ENCODE results near the gene KDM1B.

Gene KDM1B

GRCh38 chr6:18234564-18234963, 79.3 kb downstream of the KDM1B start:
- DNase-seq (ENCODE audit: low spot score): no peak

- no peak for DNase-seq (ENCODE audit: low spot score)
These were observed 80.3 kb downstream of the KDM1B start for GRCh38 chr6:18235524-18235923.

DNA sequence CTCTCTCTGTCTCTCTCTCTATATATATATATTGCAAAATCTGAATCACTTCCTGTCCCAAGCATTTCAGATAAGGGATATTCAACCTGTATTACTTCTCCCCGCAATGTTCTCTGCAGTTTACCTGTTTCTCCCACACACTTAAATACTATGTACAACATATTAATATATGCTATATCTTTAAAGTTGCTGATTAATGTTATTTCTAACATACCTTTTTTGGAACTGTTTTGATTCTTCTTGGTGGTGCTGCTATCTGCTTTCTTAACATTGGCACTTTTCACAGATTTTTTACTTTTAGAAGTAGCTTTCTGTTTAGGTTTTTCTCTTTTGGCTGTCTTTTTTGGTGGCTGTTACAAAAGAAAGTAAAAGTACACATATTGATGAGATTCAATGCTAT, 81.9 kb downstream of the KDM1B start:
- DNase-seq (ENCODE audit: low spot score): no peak

- DNase-seq (ENCODE audit: low spot score): no peak
These were observed 85.0 kb downstream of the KDM1B start for GRCh38 chr6:18240230-18240629.

- DNase-seq (ENCODE audit: low spot score): no peak
These were observed 86.2 kb downstream of the KDM1B start for GRCh38 chr6:18241208-18242038.

DNA sequence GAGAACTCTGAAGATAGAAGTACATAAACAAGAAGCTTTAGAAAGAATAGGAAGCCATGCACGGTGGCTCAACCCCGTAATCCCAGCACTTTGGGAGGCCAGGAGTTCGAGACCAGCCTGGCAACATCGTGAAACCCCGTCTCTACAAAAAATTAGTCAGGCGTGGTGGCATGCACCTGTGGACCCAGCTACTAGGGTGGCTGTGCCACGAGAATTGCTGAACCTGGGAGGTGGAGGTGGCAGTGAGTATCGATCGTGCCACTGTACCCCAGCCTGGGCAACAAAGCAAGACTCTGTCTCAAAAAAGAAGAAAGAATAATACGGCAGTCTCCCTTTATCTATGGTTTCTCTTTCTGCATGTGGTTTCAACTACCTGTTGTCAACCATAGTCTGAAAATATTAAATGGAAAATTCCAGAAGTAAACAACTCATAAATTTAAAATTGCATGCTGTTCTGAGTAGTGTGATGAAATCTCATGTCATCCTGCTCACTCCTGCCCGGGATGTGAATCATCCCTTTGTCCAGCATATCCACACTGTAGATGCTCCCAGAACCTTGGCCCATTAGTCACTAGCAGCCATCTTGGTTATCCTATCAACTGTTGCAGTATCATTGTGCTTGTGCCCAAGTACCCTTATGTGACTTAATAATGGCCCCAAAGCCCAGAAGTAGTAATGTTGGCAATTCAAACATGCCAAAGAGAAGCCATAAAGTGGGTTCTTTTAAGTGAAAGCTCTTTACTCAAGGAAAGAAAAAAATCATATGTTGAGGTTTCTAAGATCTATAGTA, 87.0 kb downstream of the KDM1B start:
- DNase-seq (ENCODE audit: low spot score): no peak

DNA sequence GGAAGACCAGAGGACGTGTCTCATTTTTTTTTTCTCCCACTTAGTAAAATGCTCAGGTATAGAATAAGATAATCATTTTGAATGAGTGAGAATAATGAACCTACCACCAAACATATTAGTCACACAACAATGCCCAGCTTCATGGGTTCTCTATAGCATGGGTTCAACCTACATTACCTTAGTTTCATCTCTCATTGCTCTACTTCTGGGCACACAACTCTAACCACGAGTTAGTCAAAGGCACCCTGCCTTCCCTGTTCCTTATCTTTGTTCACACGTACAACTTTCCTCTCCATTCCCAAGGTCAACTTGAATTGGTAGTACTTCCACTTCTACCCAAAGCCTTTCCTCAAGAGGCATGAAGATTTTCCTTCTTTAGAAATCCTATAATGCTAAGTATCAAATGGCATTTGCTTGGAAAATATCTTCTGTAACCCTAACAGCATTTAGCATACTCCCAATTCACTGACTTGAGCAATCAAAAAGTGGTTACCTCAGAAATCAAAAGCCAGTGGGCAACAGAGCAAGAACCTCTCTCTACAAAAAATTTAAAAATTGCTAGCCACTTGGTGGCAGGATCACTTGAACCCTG, 88.2 kb downstream of the KDM1B start:
- no peak for DNase-seq (ENCODE audit: low spot score)

GRCh38 chr6:18244251-18244650, 89.0 kb downstream of the KDM1B start:
- no peak for DNase-seq (ENCODE audit: low spot score)

DNA sequence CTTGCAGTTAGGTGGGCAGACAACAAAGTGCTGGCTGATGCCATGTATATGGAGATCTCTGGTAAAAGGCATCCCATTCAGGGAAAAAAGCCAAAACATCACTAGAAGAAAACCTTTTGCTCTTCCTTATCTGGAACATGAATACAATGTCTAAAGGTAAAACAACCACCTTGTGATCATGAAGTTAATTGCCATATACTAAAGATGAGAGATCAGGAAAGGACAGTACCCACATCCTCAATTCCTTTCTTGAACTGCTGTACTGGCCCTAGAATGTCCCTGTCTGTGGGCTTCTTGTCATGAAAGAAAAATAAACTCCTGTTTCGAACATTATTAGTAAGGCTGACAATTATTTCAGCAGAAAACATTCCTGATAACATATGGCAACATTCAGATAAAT, 89.9 kb downstream of the KDM1B start:
- no peak for DNase-seq (ENCODE audit: low spot score)

DNA sequence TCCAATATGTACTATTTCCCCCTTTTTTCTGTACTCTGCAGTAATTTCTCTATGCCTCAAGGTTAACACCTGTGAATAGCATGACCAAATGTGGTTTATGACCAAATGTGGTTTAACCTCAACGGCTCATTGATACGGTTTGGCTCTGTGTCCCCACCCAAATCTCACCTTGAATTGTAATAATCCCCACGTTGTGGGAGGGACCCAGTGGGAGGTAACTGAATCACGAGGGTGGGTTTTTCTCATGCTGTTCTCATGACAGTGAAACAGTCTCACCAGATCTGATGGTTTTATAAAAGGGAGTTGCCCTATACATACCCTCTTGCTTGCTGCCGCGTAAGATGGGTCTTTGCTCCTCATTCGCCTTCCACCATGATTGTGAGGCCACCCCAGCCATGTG, 90.4 kb downstream of the KDM1B start:
- no peak for DNase-seq (ENCODE audit: low spot score)

DNA sequence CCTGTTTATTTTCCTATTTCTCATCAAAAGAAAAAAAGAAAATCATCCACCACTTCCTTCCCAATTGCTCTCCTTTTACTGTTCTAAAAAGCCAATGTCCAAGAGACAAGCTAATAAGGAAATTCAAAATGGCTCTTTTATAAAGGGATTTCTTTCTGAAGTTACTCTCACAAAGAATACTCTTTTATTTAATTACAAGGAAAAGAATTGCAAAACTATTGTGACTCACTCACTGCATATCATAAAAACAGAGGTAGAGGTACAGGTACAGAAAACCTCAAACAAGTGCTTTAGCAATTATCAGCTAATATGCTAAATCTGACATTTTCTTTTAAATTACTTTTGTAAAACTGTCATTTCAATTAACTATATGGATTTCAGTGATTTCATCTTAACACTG, 91.0 kb downstream of the KDM1B start:
- no peak for DNase-seq (ENCODE audit: low spot score)

GRCh38 chr6:18247002-18247401, 91.8 kb downstream of the KDM1B start:
- DNase-seq (ENCODE audit: low spot score): no peak

- no peak for DNase-seq (ENCODE audit: low spot score)
These were observed 93.5 kb downstream of the KDM1B start for GRCh38 chr6:18248698-18249097.

DNA sequence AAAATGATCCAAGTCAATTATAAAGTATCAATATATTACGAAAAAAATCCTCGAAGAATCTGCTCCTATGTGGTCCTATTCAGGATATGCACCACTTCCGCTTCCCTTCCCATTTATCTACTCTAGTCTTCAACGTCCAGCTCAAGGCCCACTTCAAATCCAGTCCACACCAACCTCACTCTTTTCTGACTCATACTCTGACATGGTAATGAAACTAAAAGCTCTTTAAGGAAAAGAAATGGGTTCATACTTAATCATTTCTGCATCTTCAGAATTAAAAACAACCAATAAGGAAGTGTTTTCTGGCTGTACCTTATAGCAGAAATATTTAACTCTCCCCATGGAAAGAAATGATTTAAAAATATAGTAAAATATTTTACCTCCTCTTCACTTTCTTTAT, 94.0 kb downstream of the KDM1B start:
- DNase-seq (ENCODE audit: low spot score): no peak

DNA sequence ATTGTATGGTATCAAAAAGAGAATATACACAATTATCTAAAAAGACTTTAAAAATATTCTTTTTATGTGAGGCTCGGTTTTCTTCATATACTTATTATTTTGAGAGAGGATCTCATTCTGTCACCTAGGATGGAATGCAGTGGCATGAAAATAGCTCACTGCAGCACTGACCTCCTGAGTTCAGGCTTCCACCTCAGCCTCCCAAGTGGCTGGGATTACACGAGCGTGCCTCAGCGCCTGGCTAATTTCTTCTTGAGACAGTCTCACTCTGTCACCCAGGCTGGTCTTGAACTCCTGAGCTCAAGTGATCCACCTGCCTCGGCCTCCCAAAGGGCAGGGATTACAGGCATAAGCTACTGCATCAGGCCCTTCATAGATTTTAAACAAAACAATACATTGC, 98.4 kb downstream of the KDM1B start:
- no peak for DNase-seq (ENCODE audit: low spot score)

- no peak for DNase-seq (ENCODE audit: low spot score)
These were observed 99.6 kb downstream of the KDM1B start for GRCh38 chr6:18254793-18255192.

GRCh38 chr6:18259675-18260447, 104.6 kb downstream of the KDM1B start:
- DNase-seq (ENCODE audit: low spot score): no peak

GRCh38 chr6:18260448-18261106, 105.4 kb downstream of the KDM1B start:
- DNase-seq (ENCODE audit: low spot score): no peak

DNA sequence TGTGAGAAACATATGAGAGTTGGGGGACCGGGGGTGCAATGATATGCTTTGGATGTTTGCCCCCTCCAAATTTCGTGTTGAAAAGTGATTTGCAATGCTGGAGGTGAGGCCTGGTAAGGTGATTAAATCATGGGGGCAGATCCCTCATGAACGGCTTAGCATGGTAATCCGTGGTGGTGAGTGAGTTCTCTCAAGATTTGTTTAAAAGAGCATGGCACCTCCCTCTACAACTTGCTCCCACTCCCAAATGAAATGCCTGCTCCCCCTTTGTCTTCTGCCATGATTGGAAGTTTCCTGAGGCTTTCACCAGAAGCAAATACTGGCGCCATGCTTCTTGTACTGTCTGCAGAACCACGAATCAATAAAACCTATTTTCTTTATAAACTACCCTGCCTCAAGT, 106.7 kb downstream of the KDM1B start:
- DNase-seq (ENCODE audit: low spot score): no peak

DNA sequence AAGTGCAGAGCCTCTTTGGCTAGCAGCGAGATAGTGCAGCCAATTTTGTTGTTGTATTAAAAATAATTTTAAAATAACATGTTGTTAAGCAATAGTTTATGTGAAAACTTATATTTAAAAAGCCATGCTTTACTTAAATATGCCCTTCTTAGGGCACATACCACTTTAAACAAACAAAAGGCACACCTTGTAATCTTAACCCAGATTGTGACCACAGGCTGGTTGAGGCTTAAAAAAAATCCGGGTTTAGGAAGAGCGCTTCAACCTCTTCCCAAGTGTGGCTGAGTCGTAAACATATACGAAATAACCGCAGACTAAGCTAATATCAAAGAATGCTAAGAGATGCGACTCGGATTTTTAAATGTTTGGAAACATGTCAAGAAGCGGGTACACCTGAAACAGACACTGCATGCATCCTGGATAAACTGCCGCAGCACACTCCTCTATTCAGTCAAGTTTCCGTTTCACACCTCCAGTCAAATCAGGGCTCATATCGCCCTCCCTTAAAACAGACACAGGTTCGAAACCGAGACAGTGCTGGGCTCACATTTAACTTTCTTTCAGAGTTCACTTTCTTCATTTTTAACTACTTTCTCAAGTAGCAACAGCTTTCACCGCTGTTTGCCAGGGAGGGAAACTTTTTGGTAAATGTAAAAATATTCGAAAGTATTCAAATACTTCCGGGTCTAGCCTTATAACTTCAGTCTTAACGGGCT, 107.6 kb downstream of the KDM1B start:
- DNase-seq (ENCODE audit: low spot score): no peak
